GM21367 (cell line): Measurements from ENCODE around the gene KCNQ1.

Source experiments
- ATAC-seq: cut with Tn5 transposase; IDR thresholded peaks from one replicate; pipeline ENCODE4 v1.9.1; 2021; ENCODE audit not compliant: unreplicated experiment

KCNQ1 gene

DNA sequence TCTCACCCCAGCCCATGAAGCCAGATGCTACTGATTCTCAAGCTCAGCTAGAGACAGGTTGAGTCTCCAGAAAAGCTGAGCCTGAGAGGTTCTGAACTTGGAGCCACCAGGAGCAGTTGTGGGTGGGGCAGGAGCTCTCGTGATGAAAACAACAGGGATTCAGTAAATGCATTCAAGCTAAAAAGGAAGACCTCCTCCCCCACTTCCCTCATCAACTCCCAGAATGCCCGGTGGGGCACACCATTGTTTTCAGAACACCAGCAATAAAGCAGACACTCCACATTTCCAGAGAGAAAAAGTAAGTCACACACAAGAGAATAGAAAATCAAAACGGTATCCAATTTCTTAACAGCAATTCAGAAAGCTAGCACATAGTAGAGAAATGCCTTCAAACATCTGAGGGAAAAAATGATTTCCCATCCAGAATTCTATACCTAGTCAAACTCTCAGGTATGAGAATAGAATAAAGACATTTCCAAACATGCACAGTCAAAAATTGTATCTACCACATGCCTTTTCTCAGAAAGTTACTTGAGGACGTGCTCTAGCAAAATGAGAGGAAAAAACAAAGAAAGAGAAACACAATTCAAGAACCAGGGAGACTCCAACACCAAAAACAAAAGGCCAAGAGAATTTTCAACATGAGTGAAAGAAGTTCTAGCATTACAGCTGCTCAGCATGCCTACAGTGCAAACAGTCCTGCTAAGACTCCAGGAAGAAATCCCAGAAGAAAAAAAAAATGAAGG, 383.9 kb downstream of the KCNQ1 start:
- no peak for ATAC-seq

DNA sequence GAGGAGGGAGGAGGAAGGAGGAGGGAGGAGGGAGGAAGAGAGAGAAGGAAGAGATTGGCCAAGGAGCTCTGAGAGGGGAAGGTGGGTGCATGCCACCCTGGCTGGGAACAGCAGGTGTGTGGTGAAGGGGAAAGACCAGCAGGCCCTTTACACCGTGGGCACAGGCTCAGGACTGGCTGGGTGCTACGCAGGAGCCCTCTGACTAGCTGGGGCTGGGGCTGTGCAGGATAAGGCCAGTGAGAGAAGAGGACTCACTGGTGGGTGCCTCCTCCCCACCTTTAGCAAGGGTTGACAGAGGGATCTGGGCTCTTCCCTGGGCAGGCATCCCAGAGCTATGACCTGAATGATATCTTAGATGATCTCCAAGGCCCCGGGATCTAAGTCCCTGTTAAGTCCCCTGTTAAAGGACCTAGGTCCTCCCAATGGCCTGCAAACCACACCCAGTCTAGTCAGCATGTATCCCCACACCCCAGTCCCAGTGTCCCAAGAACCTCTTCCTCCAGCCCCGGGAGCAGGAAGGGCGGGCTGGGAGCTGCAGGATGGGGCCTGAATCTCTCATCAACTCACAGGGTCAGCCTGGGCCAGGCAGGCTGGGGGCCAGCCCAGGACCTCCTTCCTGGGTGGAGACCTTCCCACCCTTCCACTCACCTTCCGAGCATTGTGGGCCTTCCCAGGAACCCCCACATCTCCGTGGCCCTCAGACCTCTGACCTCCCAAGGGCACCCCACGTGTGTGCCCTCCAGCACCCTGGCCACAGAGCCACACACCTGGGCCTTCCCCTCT, 385.4 kb downstream of the KCNQ1 start:
- no peak for ATAC-seq

- no peak for ATAC-seq
Measured at GRCh38 chr11:2830886-2831285, 386.1 kb downstream of the KCNQ1 start.

- ATAC-seq = no peak
Measured at GRCh38 chr11:2831781-2832532, 387.1 kb downstream of the KCNQ1 start.

DNA sequence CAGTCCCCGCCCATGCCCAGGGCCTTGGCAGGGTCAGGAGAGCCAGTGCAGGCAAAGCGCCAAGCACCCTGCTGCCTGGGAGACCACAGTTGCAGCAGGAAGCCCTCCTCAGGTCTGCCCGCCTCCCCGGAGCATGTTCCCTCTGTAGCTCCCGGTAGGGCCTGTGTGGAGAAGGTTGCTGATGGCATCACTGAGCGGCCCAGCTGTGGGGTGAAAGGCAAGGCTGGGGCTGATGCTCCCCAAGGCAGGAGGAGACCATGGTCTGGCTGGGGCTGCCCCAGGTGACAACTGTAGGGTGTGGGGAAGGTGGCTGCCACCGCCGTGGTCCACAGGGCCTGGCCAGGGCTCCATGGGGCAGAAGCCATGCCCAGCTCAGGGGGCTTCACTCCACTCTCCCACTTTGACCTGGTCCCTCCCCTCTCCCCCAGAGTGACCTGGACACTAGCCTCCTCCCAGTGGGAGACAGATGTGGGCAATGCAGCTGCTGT, 387.8 kb downstream of the KCNQ1 start:
- no peak for ATAC-seq

DNA sequence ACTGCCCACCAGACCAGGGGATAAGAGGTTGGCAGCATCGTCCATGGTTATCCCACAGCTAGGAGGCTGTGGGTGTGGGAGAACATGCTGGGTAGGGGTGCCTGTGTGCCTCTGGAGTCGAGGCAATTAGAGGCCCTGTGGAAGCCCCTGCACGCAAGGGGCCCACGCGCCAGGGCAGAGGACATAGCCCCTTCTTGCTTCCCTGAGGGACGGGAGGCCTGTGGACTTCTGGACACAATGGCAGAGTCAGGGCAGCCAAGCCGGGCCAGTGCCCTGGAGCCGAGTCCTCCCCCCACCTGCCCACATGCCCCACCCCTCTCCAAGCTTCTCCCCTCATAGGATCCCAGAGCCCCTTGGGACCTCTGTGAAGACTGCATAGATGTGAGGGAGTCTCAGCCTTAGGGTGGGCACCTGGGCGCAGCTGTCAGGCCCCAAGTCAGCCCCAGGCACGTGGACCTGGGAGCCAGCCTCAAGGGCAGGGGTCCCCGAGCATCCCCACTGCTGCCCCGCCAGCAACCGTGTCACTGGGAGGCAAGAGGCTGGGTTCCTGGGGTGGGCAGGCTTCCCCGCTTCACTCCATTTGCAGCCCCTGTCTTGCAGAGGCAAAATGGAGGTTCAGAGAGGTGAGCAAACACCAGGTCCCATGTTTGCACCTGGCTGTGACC, 388.4 kb downstream of the KCNQ1 start:
- ATAC-seq = no peak

GRCh38 chr11:2833716-2834502, 389.1 kb downstream of the KCNQ1 start:
- no peak for ATAC-seq

DNA sequence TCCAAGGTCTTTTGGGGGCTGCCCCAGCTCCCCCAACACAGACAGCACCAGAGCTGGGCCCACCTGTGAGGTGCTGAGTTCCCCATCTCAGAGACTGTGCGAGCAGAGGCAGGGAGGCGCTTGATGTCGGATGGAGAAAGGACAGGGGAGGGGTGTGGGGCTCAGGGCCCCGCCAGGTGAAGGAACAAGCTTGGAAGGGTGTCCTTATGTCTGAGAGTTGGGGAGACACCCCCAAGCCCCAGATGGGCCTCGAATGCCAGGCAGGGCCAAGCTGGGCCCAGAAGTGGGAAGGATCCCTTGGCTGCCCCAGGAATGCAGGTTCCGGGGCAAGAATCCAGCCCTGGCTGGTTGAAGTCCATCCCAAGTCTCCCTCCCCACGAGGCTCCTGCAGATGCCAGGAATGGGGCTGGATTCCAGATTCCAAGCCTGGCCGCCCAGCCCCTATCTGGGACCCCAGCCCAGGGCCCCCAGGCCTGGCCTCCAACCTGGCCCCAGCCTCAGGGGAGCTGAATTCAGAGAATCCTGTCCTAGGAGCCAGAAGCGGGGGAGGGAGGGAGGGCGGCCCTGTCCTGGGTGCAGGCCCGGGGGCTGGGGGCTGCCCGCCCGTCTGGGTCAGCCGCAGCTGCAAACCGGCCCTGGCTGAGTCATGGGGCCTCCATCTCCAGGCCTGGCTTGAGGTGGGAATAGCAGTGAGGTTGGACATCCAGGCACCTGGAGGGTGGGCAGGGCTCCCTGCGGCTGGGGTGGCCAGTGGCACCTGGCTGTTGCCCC, 389.9 kb downstream of the KCNQ1 start:
- no peak for ATAC-seq

- ATAC-seq = no peak
Measured at GRCh38 chr11:2835296-2835695, 390.5 kb downstream of the KCNQ1 start.

- ATAC-seq = no peak
Measured at GRCh38 chr11:2835751-2836150, 390.9 kb downstream of the KCNQ1 start.

DNA sequence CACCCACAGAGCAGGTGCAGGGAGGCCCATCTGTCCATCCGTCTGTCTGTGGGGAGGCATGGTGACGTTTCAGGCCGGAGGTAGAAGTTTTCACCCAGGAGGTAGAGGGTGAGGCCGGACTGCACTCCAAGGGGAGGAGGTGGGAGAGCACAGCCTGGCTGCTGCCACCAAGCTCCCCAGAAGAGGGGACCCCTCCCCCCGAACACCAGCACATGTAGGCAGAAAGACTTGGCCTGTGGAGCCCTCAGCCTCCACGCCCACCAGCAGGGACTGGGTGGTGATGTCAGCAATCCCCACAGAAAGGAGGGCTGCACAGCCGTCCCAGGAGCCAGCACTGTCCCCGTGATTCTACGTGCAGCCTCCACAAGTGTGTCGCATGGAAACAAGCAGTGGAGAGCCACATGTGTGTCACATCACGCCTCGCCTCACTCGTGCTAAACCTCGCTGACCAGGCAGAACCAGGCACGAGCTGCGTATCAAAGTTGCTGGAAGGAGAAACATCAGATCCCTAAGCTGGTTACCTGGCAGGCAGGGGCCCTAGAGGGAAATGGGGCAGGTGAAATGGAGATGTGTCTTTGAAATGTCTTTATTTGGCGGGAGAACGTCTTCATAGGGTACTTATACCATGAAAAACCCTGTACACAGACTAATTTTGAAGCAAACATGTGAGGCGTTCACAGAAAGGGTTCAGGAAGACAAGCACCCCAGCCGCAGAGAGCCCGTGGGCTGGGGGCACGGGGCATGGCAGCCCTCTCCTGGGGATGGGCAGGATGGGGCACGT, 391.7 kb downstream of the KCNQ1 start:
- ATAC-seq = no peak

GRCh38 chr11:2837096-2837601, 392.3 kb downstream of the KCNQ1 start:
- no peak for ATAC-seq

DNA sequence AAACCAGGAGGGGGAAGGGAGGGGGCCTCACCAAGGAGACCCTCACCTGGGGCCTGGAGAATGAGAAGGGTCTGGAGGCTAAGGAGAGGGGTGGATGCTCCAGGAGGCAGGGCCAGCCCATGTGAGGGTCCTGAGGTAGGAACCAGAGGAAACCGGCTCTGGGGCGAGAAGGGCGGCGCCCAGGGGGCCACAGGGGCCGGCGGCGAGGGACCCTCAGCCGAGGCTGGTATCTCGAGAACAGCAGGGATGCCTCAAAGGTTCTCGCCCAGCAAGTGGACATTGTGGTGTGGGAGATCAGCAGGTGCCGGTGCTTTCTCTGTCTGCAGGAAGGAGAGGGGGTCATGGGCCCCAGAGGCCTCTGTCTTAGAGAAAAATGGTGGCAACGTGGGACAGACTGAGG, 392.8 kb downstream of the KCNQ1 start:
- ATAC-seq = no peak

GRCh38 chr11:2838091-2838490, 393.3 kb downstream of the KCNQ1 start:
- ATAC-seq = no peak

DNA sequence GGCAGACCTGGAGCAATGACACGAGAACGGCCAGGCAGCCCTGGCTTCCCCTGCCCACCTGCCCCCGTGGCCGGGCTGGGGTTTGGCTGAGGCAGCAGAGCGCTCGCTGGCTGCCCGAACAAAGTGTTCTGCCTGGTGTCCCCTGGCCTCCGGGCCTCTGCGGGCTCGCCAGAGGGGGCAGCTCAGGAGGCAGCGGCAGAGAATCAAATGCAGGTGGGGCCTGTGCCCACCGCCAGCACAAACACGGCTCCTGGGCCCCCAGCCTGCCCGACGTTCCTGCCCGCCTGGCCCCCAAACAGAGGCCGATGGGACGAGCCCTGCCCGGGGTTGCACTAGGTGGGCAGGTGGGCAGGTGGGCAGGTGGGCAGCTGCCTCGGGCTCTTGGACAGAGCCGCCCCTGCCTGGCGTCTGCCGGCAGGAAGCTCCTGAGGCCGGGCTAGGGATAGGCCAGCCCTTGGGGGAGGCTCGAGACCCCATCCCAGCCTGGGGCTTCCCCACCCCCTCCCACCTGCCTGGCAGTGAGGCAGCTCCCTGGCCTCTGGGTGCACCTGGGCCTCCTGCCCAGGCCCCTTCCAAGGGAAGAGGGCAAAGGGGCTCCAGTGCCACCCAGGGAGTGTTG, 394.0 kb downstream of the KCNQ1 start:
- no peak for ATAC-seq

GRCh38 chr11:2839395-2839943, 394.7 kb downstream of the KCNQ1 start:
- ATAC-seq = no peak

DNA sequence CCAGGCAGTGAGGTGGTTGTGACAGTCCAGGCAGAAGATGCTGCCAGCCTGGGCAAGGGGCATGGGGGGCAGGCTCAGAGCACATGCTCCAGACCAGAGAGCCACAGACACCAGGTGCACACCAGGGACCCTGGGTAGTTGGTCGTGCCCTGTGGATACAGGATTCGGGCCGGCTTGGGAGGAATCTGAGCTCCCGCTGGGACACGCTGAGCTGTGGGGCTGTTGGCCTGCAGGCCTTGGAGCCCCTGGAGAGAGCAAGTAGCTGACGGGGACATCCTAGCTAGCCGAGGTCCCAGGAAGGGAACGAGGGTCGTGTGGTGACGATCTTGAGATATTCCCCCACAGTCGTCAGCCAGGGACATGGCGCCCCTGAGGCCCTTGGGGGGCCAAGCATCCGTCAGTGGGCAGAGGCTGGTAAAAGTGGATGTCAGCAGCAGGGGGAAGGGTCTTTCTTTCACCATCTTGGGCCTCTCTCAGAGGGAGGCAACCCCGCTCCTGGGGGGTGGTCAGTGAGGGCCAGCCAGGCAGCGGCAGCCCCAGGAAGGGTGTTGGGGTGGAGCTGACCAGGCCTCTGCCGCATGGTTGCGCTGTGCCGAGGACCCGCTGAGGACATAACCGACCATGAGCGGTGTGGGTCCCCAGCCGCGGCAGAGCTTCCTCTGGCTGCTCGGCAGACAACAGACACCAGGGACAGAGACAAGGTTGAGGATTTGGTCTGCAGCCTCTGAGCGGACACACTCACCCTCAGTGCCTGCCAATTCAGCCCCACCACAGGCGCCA, 396.8 kb downstream of the KCNQ1 start:
- ATAC-seq = no peak
